Stimulated activated naive CD8-positive, alpha-beta T cell treated with anti-CD3 and anti-CD28 coated beads, Interleukin-15, Interleukin-2, amounts not matched to agents 100 ng/mL and 50 ng/mL, for 24 hours (primary cell): ENCODE measurements around the gene MAGED2.
"Not testable (repeated sequence)": the region's sequence is repeated elsewhere in the genome, so short reads cannot be mapped to it uniquely, and the experiment has no call there.

ENCODE experiments used
- H3K27ac Mint-ChIP-seq: one replicate; pipeline ENCODE4 v1.8.0; 2021; ENCODE audit warnings: mild to moderate bottlenecking, mixed read lengths
- H3K27me3 Mint-ChIP-seq: one replicate; pipeline ENCODE4 v1.8.0; 2021; ENCODE audit warnings: mixed read lengths
- H3K36me3 Mint-ChIP-seq: one replicate; pipeline ENCODE4 v1.8.0; 2021; ENCODE audit warnings: low read depth, mixed read lengths
- H3K4me1 Mint-ChIP-seq: one replicate; pipeline ENCODE4 v1.8.0; 2021; ENCODE audit warnings: low read depth, mixed read lengths
- H3K4me3 Mint-ChIP-seq: one replicate; pipeline ENCODE4 v1.8.0; 2021; ENCODE audit warnings: mild to moderate bottlenecking, mixed read lengths
- H3K9me3 Mint-ChIP-seq: one replicate; pipeline ENCODE4 v1.8.0; 2021; ENCODE audit warnings: mixed read lengths

Gene MAGED2

GRCh38 chrX:54841184-54841874 is 33.8 kb downstream of the MAGED2 start:
- H3K36me3 Mint-ChIP-seq, H3K27me3 Mint-ChIP-seq, H3K9me3 Mint-ChIP-seq, H3K4me3 Mint-ChIP-seq, H3K27ac Mint-ChIP-seq, H3K4me1 Mint-ChIP-seq: not testable (repeated sequence)

GRCh38 chrX:54842607-54843006 is 35.1 kb downstream of the MAGED2 start:
- Mint-ChIP-seq H3K27ac (no peak overlapping the region), H3K4me1 (no peaks in the 10 kb centered on the region), H3K27me3 (no peaks in the 10 kb centered on the region)

GRCh38 chrX:54843050-54843449 is 35.5 kb downstream of the MAGED2 start:
- H3K9me3 Mint-ChIP-seq: no peaks in the 10 kb centered on the region
- H3K36me3 Mint-ChIP-seq: no peaks in the 10 kb centered on the region
- no peaks in the 10 kb centered on the region for H3K27me3 Mint-ChIP-seq
- no peak overlapping the region for H3K4me3 Mint-ChIP-seq
- H3K27ac Mint-ChIP-seq: no peak overlapping the region
- no peaks in the 10 kb centered on the region for H3K4me1 Mint-ChIP-seq

More at GRCh38 chrX:54842607-54843006, 35.1 kb downstream of the MAGED2 start:
- no peaks in the 10 kb centered on the region for H3K9me3 Mint-ChIP-seq
- no peak overlapping the region for H3K4me3 Mint-ChIP-seq
- no peaks in the 10 kb centered on the region for H3K36me3 Mint-ChIP-seq

- H3K4me3 Mint-ChIP-seq, H3K27ac Mint-ChIP-seq, H3K36me3 Mint-ChIP-seq, H3K27me3 Mint-ChIP-seq, H3K4me1 Mint-ChIP-seq, H3K9me3 Mint-ChIP-seq: not testable (repeated sequence)
These were observed 40.2 kb downstream of the MAGED2 start for GRCh38 chrX:54847700-54848099.

GRCh38 chrX:54865208-54865607 is 57.7 kb downstream of the MAGED2 start:
- no peak overlapping the region for H3K4me3 Mint-ChIP-seq
- H3K27ac Mint-ChIP-seq: no peak overlapping the region
- peaks cover 5% of the 10 kb centered on the region for H3K9me3 Mint-ChIP-seq
- H3K27me3 Mint-ChIP-seq: no peaks in the 10 kb centered on the region
- H3K4me1 Mint-ChIP-seq: no peaks in the 10 kb centered on the region
- no peaks in the 10 kb centered on the region for H3K36me3 Mint-ChIP-seq
